Transverse colon (tissue), 4 donors: ENCODE data around the gene SMARCA2.

Source experiments
- CTCF ChIP-seq, 5 experiments: fragments of 200-600 bp in 3 of 5; fragments of 450-650 bp in 2 of 5; sonication (generic) in 3 of 5; IDR thresholded peaks; 1 replicate in 2 of 5; 2 replicates in 3 of 5; pipeline ENCODE4 v1.5.1; 2016 to 2017; ENCODE audit warnings: antibody characterized with exemption in 5 of 5, inconsistent platforms in 3 of 5, mild to moderate bottlenecking in 2 of 5, moderate library complexity in 1 of 5
- POLR2A ChIP-seq: fragments of 450-650 bp; IDR thresholded peaks from one replicate; pipeline ENCODE4 v1.6.1; 2016; ENCODE audit warnings: antibody characterized with exemption, mild to moderate bottlenecking, moderate library complexity
- POLR2AphosphoS5 ChIP-seq, 3 donors: sonication (generic); formaldehyde crosslinking; IDR thresholded peaks; one replicate each; pipeline ENCODE4 v1.6.1; 2016; ENCODE audit warnings: antibody characterized with exemption in 3 of 3

DNA sequence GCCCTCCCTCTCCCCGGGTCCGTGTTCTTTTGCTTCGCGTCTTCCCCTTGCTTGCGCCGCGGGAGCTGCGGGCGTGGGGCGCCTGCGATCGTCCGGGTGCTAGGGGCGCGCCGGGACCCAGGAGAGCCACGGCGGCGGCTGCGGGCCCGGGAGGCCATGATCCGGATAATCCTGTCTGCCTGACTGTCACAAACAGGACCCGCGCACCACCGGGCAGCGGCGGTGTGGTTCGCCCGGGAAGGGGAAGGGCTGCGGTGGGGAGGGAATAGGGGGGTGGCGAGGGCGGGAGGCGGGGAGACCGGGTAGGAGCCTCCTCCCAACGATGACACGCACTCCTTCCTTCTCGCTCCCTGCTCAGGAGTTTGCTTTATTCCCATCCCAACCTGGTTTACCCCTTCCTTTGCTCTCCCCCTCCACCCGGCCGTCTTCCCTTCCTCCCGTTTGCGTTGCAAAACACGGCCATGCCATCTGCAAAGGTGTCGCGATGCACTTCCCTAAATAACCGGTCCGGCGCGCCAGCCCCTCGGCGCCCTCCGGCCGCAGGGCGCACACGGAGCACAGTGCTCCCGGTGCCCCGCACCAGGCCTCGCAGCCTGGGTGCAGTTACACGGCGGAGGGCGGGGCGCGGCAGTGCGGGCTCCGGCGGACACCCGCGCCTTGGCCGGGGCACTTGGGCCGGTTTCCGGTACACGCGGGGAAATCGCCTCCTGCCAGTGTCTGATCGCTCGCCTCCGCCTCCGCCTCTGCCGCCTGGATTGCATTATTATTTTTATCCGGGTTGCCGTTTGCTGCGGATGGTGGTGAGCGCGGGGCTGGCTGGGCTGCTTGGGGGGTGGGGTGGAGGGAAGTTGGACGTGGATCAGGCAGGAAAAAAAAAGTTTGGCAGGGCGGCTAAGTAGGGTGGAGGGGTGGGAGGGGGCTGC, 1.5 kb downstream of the SMARCA2 start:
- TF ChIP-seq POLR2A (peak; percentile 85), POLR2AphosphoS5 (IDR thresholded peaks at IDR 0.05) (peak; percentile 89 to 95 (median 92)), CTCF (IDR thresholded peaks at IDR 0.05) (peak in 2 of 5 experiments; percentile 10 to 34)
